Cardiac fibroblast (primary cell): ENCODE results near the gene IQCH.
A peak's percentile ranks its signal among the peaks of the same experiment; 100 is the strongest.

Source experiments
- DNase-seq, 2 donors: peaks; one replicate each; pipeline versions ENCODE4 v3.0.0 to v3.0.0-alpha.2; 2010; ENCODE audit warnings: low read depth in 2 of 2
- H3K4me3 ChIP-seq, 2 donors: replicated peaks in 1 of 2; 1 replicate in 1 of 2; 2 replicates in 1 of 2; pipeline ENCODE4 v1.5.1; 2011; ENCODE audit warnings: low read depth in 2 of 2, low read length in 2 of 2, mild to moderate bottlenecking in 2 of 2, moderate library complexity in 1 of 2
- TF ChIP-seq, protein P1 (sequence below): IDR thresholded peaks from one replicate; pipeline ENCODE4 v1.5.1; 2011; ENCODE audit warnings: low read depth, mild to moderate bottlenecking, low read length, inconsistent platforms

The IQCH gene

DNA sequence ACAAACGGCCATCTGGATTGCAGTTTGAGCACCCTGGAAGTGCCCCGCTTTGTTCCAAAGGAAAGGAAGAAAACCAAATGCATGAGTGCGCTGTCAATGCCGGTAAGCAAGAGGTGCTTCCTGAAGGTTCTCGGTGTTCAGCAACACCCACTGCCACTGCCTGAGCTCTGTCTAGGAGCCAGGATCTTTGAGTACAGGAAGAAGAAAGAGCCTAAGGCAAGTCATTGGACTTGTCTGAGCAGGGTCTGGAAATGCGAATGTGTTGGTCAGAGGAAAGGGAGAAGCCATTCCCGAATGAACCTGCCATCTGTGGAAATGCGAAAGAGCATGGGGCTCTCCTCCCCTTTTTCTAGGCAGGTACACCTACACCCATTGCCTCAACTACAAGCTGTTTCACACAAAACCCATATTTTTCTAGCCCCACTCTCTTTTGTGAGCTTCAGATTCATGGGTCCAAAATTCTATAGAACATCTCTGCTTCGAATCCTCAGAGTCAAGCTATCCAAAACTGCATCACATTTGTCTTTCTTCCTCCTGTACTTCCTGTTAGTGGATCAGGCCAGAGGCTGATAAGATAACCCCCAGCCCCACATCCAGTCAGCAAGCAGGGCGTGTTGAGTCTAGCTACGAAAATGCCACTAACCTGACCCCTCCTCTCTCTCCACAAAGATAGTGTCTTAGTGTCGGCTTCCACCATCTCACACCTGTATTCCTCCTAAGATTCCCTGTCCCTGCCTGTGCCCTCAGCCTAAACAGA, 210.8 kb downstream of the IQCH start:
- TF ChIP-seq, protein P1, sequence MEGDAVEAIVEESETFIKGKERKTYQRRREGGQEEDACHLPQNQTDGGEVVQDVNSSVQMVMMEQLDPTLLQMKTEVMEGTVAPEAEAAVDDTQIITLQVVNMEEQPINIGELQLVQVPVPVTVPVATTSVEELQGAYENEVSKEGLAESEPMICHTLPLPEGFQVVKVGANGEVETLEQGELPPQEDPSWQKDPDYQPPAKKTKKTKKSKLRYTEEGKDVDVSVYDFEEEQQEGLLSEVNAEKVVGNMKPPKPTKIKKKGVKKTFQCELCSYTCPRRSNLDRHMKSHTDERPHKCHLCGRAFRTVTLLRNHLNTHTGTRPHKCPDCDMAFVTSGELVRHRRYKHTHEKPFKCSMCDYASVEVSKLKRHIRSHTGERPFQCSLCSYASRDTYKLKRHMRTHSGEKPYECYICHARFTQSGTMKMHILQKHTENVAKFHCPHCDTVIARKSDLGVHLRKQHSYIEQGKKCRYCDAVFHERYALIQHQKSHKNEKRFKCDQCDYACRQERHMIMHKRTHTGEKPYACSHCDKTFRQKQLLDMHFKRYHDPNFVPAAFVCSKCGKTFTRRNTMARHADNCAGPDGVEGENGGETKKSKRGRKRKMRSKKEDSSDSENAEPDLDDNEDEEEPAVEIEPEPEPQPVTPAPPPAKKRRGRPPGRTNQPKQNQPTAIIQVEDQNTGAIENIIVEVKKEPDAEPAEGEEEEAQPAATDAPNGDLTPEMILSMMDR: no peak
- no peak overlapping the region for H3K4me3 ChIP-seq
- no peak for DNase-seq

DNA sequence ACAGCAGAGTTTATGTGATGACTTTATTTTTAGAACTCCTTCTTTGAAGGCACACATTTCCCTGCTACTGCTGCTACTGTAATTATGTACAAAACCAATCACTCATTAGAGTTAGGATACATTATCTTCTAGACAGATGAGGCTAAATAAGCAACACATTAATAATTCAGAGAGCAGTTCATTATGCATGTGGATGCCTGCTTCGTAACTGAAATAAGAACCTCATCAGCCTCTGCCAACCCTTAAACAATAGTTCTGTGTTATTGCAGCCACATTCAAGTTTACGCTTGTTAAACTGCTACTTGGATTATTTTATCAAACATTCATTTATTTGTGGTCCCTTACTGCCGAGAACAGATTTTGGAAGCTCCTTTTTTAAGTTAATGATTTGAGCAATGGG, 213.8 kb downstream of the IQCH start:
- no peak for DNase-seq
- TF ChIP-seq, protein P1: no peak
- H3K4me3 ChIP-seq: no peak overlapping the region

DNA sequence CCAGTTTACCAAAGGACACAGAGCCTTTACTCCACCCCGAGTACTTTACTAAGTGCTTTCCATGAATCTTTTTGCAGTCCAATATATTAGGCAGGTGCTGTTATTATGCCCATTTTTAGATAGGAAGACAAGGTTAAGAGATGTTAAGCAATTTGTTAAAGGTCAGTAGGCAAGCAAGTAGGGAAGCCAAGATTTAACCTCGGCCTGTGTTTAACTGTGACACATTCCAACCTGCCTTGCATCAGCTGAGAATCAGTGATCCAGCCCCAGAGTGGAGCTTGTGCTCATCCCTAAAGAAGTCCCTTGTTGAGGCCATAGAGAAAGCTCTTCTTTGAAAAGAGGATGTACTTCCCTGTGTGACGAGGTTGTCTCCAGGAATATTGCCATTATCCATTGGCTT, 215.1 kb downstream of the IQCH start:
- TF ChIP-seq, protein P1: no peak
- H3K4me3 ChIP-seq: no peak overlapping the region
- DNase-seq: no peak

- no peak for DNase-seq
- TF ChIP-seq, protein P1: no peak
- no peak overlapping the region for H3K4me3 ChIP-seq
Observed at GRCh38 chr15:67472957-67473356, 218.4 kb downstream of the IQCH start.

DNA sequence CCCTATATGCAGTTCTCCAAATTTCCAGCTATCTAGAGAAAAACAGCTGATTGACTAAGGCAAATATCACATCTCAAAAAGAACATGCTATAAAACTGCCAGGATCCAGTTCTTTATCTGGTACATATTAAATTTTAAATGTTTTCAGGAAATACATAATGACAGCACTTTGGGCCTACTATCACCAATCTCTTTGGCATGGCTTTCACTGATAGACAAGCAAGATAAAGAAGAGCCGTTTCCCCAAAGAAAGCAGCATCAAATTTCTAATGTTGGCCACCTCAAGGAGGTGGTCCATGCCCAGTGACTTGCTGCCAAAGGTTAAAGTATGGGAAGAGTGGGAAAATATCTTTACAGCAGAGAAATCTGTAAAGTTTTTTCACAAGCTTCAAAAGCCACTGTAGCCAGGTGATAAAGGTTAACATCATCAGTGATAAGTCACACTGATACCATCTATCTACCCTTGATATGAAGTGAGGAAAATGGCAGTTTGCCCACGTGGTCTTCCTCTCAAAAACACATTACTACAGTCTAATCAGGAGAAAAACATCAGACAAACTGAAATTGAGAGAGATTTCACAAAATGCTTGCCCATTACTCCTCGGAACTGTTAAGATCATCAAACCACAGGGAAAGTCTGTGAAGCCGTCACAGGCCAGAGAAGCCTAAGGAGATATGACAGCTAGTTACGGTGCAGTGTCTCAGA, 220.0 kb downstream of the IQCH start:
- no peak overlapping the region for H3K4me3 ChIP-seq
- TF ChIP-seq, protein P1: no peak
- no peak for DNase-seq

GRCh38 chr15:67479781-67480505, 225.4 kb downstream of the IQCH start:
- peak; percentile 27 to 67 for DNase-seq
- H3K4me3 ChIP-seq: no peak overlapping the region
- TF ChIP-seq, protein P1: no peak
